Neural progenitor cell (in vitro differentiated cells): Measurements from ENCODE around the gene MARK3.

Experiments used
- EZH2 ChIP-seq: fragments of 200-600 bp; sonication (generic); IDR thresholded peaks from 2 replicates; pipeline ENCODE4 v1.6.1; 2017; ENCODE audit warnings: antibody characterized with exemption, mild to moderate bottlenecking, moderate library complexity
- TF ChIP-seq, protein P1 (sequence below): fragments of 200-600 bp; sonication (generic); IDR thresholded peaks from 2 replicates; pipeline ENCODE4 v1.5.1; 2017; ENCODE audit warnings: antibody characterized with exemption, mild to moderate bottlenecking

DNA sequence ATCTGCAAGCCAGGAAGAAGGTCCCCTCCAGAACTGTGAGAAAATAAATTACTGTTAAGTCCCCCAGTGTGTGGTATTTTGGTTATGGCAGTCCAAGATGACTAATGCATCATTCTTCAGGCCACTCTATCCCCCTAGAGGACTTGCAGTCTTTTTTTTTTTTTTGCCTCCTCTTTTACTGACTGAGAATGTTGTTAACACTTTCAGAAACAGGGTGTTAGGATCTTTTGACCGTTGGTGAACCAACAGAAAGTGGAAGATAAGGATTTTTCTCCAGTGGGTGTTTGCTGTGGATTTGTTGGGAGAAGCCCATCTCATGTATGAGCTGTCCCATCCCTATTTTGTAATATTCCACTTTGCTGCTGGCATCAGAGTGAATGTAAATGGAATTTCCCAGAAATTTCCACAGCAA is 37.8 kb downstream of the MARK3 start:
- TF ChIP-seq, protein P1, sequence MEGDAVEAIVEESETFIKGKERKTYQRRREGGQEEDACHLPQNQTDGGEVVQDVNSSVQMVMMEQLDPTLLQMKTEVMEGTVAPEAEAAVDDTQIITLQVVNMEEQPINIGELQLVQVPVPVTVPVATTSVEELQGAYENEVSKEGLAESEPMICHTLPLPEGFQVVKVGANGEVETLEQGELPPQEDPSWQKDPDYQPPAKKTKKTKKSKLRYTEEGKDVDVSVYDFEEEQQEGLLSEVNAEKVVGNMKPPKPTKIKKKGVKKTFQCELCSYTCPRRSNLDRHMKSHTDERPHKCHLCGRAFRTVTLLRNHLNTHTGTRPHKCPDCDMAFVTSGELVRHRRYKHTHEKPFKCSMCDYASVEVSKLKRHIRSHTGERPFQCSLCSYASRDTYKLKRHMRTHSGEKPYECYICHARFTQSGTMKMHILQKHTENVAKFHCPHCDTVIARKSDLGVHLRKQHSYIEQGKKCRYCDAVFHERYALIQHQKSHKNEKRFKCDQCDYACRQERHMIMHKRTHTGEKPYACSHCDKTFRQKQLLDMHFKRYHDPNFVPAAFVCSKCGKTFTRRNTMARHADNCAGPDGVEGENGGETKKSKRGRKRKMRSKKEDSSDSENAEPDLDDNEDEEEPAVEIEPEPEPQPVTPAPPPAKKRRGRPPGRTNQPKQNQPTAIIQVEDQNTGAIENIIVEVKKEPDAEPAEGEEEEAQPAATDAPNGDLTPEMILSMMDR, result no peak
- TF ChIP-seq EZH2, result no peak
